Coronary artery (tissue), 2 donors: ENCODE results near the gene ADAMTS2.

ENCODE experiments used
- DNase-seq: peaks from one replicate; pipeline ENCODE4 v3.0.0-alpha.2; 2017; ENCODE audit warnings: low spot score
- H3K27ac ChIP-seq, 2 donors: fragments of 200-600 bp; sonication (generic); one replicate each; pipeline ENCODE4 v1.5.1; 2016 to 2019
- H3K4me3 ChIP-seq: fragments of 200-600 bp; sonication (generic); 2 replicates; pipeline ENCODE4 v1.5.1; 2016; ENCODE audit warnings: mild to moderate bottlenecking, moderate library complexity
- CTCF ChIP-seq: fragments of 200-600 bp; sonication (generic); IDR thresholded peaks from one replicate; pipeline ENCODE4 v1.5.1; 2019; ENCODE audit warnings: antibody characterized with exemption

The ADAMTS2 gene

GRCh38 chr5:179180061-179180610 lies 165.1 kb downstream of the ADAMTS2 start:
- no peak for DNase-seq
- no peak overlapping the region for H3K4me3 ChIP-seq
- TF ChIP-seq CTCF = no peak
- no peak overlapping the region for H3K27ac ChIP-seq

- no peak for DNase-seq
- H3K27ac ChIP-seq = no peak overlapping the region
- TF ChIP-seq CTCF = no peak
- no peak overlapping the region for H3K4me3 ChIP-seq
These were observed 167.3 kb downstream of the ADAMTS2 start for GRCh38 chr5:179177711-179178575.

- TF ChIP-seq CTCF = no peak
- H3K4me3 ChIP-seq = no peak overlapping the region
- no peak overlapping the region for H3K27ac ChIP-seq
- DNase-seq = no peak
These were observed 168.6 kb downstream of the ADAMTS2 start for GRCh38 chr5:179176571-179177230.

- H3K27ac ChIP-seq = no peak overlapping the region
- no peak overlapping the region for H3K4me3 ChIP-seq
- no peak for TF ChIP-seq CTCF
- no peak for DNase-seq
These were observed 169.1 kb downstream of the ADAMTS2 start for GRCh38 chr5:179176166-179176565.

GRCh38 chr5:179171816-179172745 lies 173.2 kb downstream of the ADAMTS2 start:
- no peak overlapping the region for H3K27ac ChIP-seq
- DNase-seq = no peak
- TF ChIP-seq CTCF = no peak
- H3K4me3 ChIP-seq = no peak overlapping the region

- DNase-seq = no peak
- Histone ChIP-seq H3K4me3 (no peak overlapping the region), H3K27ac (no peak overlapping the region)
- no peak for TF ChIP-seq CTCF
These were observed 173.9 kb downstream of the ADAMTS2 start for GRCh38 chr5:179171251-179171815.
